PC-3 (cell line): ENCODE results near the gene EFNA5.

ENCODE experiments used
- EZH2 ChIP-seq: fragments of 300-600 bp; sonication (generic); IDR thresholded peaks from one replicate; pipeline ENCODE4 v1.6.1; 2017; ENCODE audit warnings: antibody characterized with exemption, mild to moderate bottlenecking, low read length; ENCODE audit not compliant: unreplicated experiment
- EZH2phosphoT487 ChIP-seq: fragments of 300-600 bp; sonication (generic); IDR thresholded peaks from 2 replicates; pipeline ENCODE4 v1.6.1; 2018; ENCODE audit warnings: mild to moderate bottlenecking, antibody characterized with exemption, low read length, borderline replicate concordance
- TF ChIP-seq, protein P1 (sequence below): fragments of 300-600 bp; sonication (generic); conservative IDR thresholded peaks from 2 replicates; pipeline ENCODE4 v1.5.1; 2017; ENCODE audit warnings: antibody characterized with exemption, low read depth, mild to moderate bottlenecking, low read length

DNA sequence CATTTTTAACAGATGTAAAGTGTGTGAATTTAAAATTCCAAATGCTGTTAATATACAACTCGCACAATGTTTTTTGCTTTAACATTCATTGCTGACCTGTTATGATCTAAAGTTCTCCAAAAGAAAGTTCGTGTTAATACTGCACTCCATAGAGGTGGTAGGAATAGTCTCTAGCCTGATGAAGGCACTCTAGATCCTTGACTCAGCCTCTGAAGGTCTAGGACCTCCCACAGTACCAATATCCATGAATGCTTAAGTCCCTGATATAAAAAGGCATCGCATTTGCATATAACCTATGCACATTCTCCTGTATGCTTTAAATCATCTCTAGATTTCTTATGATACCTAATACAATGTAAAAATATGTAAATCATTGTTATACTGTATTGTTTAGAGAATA lies 213.6 kb downstream of the EFNA5 start:
- TF ChIP-seq, protein P1, sequence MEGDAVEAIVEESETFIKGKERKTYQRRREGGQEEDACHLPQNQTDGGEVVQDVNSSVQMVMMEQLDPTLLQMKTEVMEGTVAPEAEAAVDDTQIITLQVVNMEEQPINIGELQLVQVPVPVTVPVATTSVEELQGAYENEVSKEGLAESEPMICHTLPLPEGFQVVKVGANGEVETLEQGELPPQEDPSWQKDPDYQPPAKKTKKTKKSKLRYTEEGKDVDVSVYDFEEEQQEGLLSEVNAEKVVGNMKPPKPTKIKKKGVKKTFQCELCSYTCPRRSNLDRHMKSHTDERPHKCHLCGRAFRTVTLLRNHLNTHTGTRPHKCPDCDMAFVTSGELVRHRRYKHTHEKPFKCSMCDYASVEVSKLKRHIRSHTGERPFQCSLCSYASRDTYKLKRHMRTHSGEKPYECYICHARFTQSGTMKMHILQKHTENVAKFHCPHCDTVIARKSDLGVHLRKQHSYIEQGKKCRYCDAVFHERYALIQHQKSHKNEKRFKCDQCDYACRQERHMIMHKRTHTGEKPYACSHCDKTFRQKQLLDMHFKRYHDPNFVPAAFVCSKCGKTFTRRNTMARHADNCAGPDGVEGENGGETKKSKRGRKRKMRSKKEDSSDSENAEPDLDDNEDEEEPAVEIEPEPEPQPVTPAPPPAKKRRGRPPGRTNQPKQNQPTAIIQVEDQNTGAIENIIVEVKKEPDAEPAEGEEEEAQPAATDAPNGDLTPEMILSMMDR = no peak
- no peak for TF ChIP-seq EZH2
- TF ChIP-seq EZH2phosphoT487 = no peak
